SK-N-SH treated with all-trans-retinoic acid at 6 μM for 48 hours (cell line): ENCODE results near the gene CA11.
"Not testable (repeated sequence)": the region's sequence is repeated elsewhere in the genome, so short reads cannot be mapped to it uniquely, and the experiment has no call there.

Experiments
- ATAC-seq: fragments of 200-7000 bp; cut with Tn5 transposase; 3 replicates; pipeline ENCODE4 v1.9.1; 2020; ENCODE audit warnings: mild to moderate bottlenecking, moderate library complexity
- ARNTL ChIP-seq: fragments of 450-650 bp; formaldehyde crosslinking; IDR thresholded peaks from 2 replicates; pipeline ENCODE4 v1.5.0; 2020; ENCODE audit warnings: low read depth, mild to moderate bottlenecking, moderate library complexity, borderline replicate concordance
- BACH2 ChIP-seq: fragments of 250-450 bp; sonication (Bioruptor Pico); IDR thresholded peaks from 2 replicates; pipeline ENCODE4 v1.9.0; 2021; ENCODE audit warnings: mild to moderate bottlenecking, borderline replicate concordance
- CREB5 ChIP-seq: fragments of 250-450 bp; sonication (Bioruptor Pico); IDR thresholded peaks from 2 replicates; pipeline ENCODE4 v1.5.1; 2020; ENCODE audit warnings: low read depth, mild to moderate bottlenecking, moderate library complexity
- CSDC2 ChIP-seq: fragments of 250-450 bp; sonication (Bioruptor Pico); IDR thresholded peaks from 2 replicates; pipeline ENCODE4 v1.5.0; 2020; ENCODE audit warnings: mild to moderate bottlenecking, moderate library complexity
- CSRNP3 ChIP-seq: fragments of 250-450 bp; sonication (Bioruptor Pico); IDR thresholded peaks from 2 replicates; pipeline ENCODE4 v1.5.1; 2021; ENCODE audit warnings: mild to moderate bottlenecking, moderate library complexity
- GLIS3 ChIP-seq: fragments of 250-450 bp; sonication (Bioruptor Pico); IDR thresholded peaks from 2 replicates; pipeline ENCODE4 v1.5.0; 2020; ENCODE audit warnings: mild to moderate bottlenecking, moderate library complexity
- PATZ1 ChIP-seq: fragments of 250-450 bp; sonication (Bioruptor Pico); IDR thresholded peaks from 2 replicates; pipeline ENCODE4 v1.8.0; 2020; ENCODE audit warnings: mild to moderate bottlenecking, moderate library complexity, borderline replicate concordance
- POU6F1 ChIP-seq: fragments of 250-450 bp; sonication (Bioruptor Pico); IDR thresholded peaks from 2 replicates; pipeline ENCODE4 v1.8.0; 2021; ENCODE audit warnings: low read depth, mild to moderate bottlenecking, moderate library complexity, borderline replicate concordance
- PPARA ChIP-seq: fragments of 250-450 bp; sonication (Bioruptor Pico); IDR thresholded peaks from 2 replicates; pipeline ENCODE4 v1.5.0; 2020; ENCODE audit warnings: mild to moderate bottlenecking, borderline replicate concordance
- RARB ChIP-seq: fragments of 250-450 bp; sonication (Bioruptor Pico); IDR thresholded peaks from 2 replicates; pipeline ENCODE4 v1.8.0; 2021; ENCODE audit warnings: mild to moderate bottlenecking, moderate library complexity
- SNAI2 ChIP-seq: fragments of 250-450 bp; sonication (Bioruptor Pico); IDR thresholded peaks from 2 replicates; pipeline ENCODE4 v1.5.0; 2020; ENCODE audit warnings: mild to moderate bottlenecking, moderate library complexity
- TOX ChIP-seq: fragments of 250-450 bp; sonication (Bioruptor Pico); IDR thresholded peaks from 2 replicates; pipeline ENCODE4 v1.8.0; 2021; ENCODE audit warnings: mild to moderate bottlenecking, moderate library complexity, borderline replicate concordance
- TSHZ2 ChIP-seq: fragments of 250-450 bp; sonication (Bioruptor Pico); IDR thresholded peaks from 2 replicates; pipeline ENCODE4 v1.5.0; 2020; ENCODE audit warnings: mild to moderate bottlenecking, moderate library complexity
- ZC3H10 ChIP-seq: fragments of 250-450 bp; sonication (Bioruptor Pico); IDR thresholded peaks from 2 replicates; pipeline ENCODE4 v1.5.1; 2021; ENCODE audit warnings: mild to moderate bottlenecking, moderate library complexity
- ZFP3 ChIP-seq: fragments of 250-450 bp; sonication (Bioruptor Pico); IDR thresholded peaks from 2 replicates; pipeline ENCODE4 v1.5.0; 2020; ENCODE audit warnings: mild to moderate bottlenecking, moderate library complexity
- ZFP30 ChIP-seq: fragments of 450-650 bp; formaldehyde crosslinking; IDR thresholded peaks from 2 replicates; pipeline ENCODE4 v1.5.0; 2022; ENCODE audit warnings: mild to moderate bottlenecking, moderate library complexity
- ZNF565 ChIP-seq: fragments of 450-650 bp; formaldehyde crosslinking; conservative IDR thresholded peaks from 2 replicates; pipeline ENCODE4 v1.5.0; 2020; ENCODE audit warnings: low read depth, mild to moderate bottlenecking, moderate library complexity
- ZNF70 ChIP-seq: fragments of 450-650 bp; formaldehyde crosslinking; IDR thresholded peaks from 2 replicates; pipeline ENCODE4 v1.5.0; 2020; ENCODE audit warnings: mild to moderate bottlenecking, moderate library complexity

CA11 gene

GRCh38 chr19:48658483-48658882 is 12.5 kb upstream of the CA11 start:
- TF ChIP-seq RARB (CRISPR knock-in tag) (no peak), ZFP30 (CRISPR knock-in tag) (no peak), TSHZ2 (CRISPR knock-in tag) (no peak), PPARA (CRISPR knock-in tag) (no peak), TOX (CRISPR knock-in tag) (no peak), ARNTL (CRISPR knock-in tag) (no peak), ZFP3 (no peak), BACH2 (CRISPR knock-in tag) (no peak), GLIS3 (no peak), PATZ1 (CRISPR knock-in tag) (no peak), CREB5 (CRISPR knock-in tag) (no peak)
- TF ChIP-seq, all 23 proteins: peak for 0
- no peak for ATAC-seq

GRCh38 chr19:48657828-48658227 is 11.8 kb upstream of the CA11 start:
- ATAC-seq: not testable (repeated sequence)

- TF ChIP-seq PPARA (CRISPR knock-in tag) (no peak), RARB (CRISPR knock-in tag) (no peak), ZC3H10 (CRISPR knock-in tag) (no peak), BACH2 (CRISPR knock-in tag) (no peak), ARNTL (CRISPR knock-in tag) (no peak), ZNF70 (CRISPR knock-in tag) (no peak), TOX (CRISPR knock-in tag) (no peak), POU6F1 (CRISPR knock-in tag) (no peak), ZNF565 (CRISPR knock-in tag) (no peak), PATZ1 (CRISPR knock-in tag) (no peak), SNAI2 (CRISPR knock-in tag) (no peak), CSRNP3 (CRISPR knock-in tag) (no peak), CSDC2 (CRISPR knock-in tag) (no peak)
- no peak for ATAC-seq
Observed at GRCh38 chr19:48656840-48657474, 11.0 kb upstream of the CA11 start.
